ENCODE measurements around the gene ROS1.
"Not testable (repeated sequence)": the region's sequence is repeated elsewhere in the genome, so short reads cannot be mapped to it uniquely, and the experiment has no call there.

ROS1 gene

DNA sequence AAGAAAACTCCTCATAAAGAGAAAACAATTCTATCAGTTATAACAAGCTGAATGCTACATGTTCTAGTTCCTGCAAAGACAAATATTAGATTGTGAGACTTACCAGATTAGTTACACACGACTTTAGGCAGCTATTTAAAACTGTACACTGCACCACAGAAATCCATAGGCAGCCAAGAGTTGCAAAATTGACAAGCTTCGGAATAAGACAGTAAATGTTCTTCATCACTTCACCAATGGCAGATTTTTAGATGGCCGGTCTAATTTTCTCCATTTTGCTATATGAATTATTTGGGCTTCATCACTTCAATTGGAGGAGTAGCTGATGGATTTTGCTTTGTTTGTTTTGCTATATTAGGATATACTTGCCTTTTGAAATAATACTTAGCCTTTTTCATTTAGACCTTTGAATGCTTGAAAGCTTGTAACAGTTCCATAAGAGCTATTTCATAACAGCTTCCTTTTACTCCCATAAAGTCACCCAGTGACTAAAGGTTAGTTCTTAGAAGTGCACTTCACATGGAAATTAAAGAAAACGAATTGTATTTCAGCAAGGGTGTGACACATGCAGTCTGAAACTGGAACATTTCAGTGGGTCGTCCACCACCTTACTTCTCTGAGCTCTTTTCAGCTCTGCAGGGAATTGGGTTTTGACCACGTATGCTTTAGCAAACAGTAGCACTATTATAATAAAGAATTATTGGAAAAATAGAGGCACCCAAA lies at the start of gene ROS1:
Gene ROS1 (minus strand): TSS at position 512 of the 723 bp plus-strand sequence. CDS start 286 bp downstream, at position 226.
- DNase-seq: no peak

DNA sequence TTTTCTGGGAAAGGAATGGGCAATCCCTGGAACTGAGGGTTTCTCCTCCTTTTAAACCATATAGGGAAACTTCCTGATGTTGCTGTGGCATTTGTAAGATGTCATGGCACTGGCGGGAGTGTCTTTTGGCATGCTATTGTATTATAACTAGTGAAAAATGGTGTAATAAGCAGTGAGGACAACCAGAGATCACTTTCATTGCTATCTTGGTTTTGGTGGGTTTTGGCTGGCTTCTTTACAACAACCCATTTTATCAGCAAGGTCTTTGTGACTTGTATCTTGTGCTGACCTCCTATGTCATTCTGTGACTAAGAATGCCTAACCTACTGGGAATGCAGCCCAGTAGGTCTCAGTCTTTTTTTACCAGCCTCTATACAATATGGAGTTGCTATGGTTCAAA lies 47.7 kb upstream of the ROS1 start:
- DNase-seq: no peak

DNA sequence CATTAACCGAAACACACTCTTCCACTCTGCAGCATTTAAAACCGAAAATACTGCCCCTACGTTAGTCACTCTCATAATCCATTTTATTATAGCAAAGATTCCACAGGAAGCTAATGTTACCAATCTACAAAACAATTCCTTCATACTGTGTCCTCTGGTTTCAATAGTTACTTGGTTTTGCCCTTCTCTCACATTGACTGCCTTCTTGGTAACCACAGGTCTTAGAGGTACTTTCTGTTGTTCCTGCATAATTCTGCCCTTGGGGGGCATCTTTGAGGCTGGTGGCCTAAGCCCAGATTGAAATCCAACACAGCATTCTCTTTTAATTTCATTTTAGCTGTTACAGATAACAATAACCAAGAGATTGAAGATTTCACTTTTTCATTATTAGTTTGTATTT lies 46.9 kb upstream of the ROS1 start:
- no peak for DNase-seq

DNA sequence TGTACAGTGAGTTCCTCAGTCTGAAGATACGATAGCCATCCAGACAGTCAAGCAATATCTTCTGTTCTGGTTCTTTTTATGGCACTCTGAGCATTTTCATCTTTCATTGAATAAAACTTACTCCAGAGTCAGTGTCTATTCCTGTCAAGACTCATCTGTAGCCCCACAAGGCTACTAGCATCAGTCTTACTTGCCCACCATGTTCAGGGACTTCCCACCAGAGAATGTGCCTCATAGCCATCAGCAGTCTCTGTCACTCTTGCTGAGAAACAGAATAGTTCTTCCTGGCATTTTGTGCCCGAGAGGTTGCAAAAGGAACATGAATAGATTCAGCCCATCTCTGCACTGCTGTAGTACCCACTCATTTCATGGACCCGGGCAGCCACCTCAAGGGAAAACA lies 44.0 kb upstream of the ROS1 start:
- no peak for DNase-seq

DNA sequence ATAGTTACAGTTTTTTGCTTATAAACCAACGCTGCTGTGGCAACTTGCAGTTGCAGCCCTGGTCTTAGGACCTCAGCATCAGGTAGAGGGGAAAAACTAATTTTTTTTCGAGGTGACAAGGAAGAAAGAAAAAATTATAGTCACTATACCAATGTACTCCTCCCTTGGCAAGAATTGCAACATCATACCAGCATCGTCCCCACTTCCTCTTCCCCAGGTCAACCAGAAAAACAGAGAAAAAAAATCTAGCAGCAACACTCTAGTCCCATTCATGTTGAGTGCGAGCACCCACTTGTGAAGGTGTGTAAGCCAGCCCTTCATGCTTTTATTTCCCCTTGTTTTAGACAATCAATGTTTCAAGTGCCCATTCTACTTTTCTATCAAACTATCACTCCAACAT lies 43.6 kb upstream of the ROS1 start:
- peak; percentile 17 for DNase-seq

DNA sequence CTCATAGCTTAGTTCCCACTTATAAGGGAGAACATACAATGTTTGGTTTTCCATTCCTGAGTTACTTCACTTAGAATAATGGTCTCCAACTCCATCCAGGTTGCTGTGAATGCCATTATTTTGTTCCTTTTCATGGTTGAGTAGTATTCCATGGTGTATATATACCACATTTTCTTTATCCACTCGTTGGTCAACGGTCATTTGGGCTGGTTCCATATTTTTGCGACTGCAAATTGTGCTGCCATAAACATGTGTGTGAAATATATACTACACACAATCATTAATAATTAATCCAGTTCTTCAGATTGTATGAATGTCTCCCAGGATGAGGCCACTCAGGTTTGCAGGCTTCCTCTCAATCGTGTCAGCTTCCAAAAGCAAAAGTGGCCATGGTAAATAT lies 42.8 kb upstream of the ROS1 start:
- DNase-seq: not testable (repeated sequence)

DNA sequence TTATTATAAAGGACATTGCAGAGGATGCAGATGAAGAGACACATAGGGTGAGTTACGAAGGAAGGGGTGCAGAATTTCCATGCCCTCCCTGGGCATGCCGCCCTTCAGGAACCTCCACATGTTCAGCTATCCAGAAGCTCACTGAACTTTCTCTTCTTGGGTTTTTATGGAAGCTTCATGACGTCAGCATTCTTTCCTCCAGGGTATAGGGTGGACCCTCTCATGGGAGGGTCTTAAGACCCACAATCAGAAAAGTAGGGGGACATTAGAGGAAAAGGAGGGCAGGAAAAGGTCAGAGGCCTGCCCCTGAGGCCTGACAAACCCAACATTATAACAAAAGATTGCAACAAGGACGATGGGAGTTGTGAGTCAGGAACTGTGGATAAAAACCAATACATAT lies 42.1 kb upstream of the ROS1 start:
- DNase-seq: no peak

DNA sequence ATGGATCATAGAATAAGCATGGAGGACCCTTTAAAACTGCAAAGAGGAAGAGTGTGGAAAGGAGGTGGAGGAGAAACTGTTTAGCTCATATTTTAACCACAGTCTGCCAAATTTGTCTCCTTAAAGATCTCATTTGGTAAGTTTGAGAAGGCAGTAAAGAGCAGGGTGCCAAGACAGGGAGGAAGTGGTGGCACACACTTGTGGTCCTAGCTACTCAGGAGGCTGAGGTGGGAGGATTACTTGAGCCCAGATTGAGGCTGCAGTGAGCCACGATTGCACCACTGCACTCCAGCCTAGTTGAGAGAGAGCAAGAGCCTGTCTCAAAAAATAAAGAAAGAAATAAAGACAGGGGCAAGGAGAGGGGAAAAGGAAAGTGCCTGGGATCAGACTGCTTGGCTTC lies 39.9 kb upstream of the ROS1 start:
- no peak for DNase-seq

DNA sequence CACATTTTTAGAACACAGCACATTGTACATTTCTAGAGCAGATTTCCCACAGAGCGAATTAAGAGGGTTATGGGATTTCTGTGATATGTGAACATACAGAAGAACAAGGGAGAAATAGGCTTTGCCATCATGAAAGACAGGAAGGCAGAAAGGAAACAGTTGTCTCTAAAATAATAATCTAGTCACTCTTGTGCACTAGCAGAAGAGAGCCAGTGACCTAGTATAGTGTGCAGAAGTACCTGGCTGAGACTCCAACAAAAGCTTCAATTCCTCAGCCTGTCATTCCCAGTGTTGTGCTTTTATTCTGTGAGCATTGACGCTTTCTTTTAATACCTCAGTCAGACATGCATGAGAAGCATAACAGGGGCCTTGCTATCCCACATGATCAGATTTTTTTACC lies 39.0 kb upstream of the ROS1 start:
- no peak for DNase-seq

DNA sequence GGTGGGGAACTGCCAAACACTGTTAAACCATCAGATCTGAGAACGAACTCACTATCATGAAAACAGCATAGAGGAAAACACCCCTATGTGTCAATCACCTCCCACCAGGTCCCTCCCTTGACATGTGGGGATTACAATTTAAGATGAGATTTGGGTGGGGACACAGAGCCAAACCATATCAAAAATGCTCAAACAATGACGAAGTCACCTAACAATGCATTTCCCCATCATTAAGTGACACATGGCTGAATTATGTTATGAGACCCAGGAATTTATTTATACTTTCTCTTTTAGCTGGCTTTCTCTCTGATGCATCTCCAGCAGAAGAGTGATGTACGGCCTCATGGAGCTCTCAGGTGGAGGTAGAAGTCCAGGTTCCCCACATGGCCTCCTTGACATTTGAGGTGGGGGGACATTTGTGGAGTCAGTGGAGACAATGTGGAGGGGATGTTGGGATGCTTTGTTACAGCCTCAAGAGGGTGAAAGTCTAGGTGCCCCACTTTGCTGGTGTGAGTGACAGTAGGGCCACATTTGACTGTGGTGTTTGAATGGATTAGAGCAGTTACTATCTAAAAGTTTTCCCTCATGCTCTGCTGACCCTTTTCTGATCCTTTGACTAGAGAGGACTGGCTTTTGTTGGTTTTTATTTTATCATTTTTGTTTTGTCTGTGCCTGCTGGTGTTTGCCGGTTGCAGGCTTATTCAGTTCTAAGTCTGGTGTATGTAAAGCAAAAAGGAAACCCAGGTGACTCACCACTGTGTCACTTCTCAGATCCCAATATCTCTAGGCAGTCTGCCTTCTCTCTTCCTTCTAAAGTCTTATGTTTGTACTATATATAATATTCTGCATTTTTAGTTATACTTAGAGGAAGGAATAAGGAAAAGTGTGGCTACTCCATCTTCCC lies 38.3 kb upstream of the ROS1 start:
- no peak for DNase-seq

DNA sequence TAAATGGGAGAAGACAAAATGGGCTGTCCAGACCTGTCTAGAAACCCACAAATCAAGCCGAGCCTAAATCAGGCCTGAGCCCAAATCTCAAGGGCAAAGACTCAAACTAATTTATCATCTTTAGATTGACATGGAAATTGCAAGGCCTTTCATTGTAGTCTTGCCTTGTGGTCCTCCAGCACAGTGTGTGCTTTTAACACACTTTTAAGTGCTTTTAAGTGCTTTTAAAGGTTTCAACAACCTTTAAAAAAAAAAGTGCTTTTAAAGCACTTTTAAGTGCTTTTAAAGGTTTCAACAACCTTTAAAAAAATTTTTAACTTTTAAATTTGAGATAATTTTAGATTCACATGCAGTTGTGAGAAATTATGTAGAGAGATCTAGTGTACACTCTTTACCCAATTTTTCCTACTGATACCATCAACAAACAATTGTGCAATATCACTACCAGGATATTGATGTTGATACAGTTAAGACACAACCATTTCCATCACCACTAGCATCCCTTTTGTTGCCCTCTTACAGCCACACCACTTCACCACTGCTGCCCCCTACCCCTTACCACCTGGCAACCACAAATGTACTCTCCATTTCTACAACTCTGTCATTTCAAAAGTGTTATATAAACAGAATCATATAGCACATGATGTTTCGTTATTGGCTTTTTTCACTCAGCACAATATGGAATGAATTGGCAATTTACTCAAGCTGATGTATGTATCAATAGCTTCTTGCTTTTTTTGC lies 33.6 kb upstream of the ROS1 start:
- no peak for DNase-seq

DNA sequence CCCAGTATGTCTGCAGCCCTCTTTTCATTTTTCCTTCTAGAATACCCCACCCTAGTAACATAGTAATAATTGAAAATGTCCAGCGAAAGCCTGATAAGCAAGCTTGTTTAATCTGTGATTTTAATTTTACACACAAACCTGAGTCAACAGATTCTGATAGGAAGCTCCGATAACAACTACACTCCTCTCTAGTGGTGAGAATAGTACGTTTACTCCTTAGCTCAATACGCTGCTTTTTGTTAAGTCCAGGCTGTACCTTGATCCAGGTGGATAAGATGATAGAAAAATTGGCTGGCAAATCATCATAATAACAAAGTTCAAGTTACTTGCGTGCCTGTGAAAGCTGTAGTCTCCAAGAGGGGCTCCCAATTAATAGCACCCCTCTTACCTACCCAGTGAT lies 31.3 kb upstream of the ROS1 start:
- no peak for DNase-seq

DNA sequence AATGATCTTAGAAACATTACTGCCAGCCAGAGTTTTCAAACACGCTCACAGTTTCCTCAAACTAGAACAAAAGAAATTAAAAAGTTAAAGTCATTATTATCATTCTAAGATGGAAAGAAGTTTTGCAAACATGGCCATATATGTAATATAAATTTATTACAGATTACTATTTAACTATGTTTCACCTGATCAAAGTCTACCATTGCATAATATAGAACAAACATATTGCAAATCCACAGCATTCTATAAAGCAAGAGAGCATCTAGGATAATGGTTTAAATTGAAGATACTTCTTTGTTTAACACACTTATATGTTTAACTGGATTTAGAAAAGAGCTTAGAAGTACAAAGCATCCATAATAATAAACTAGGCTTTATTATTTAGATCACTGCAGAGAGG lies 30.5 kb upstream of the ROS1 start:
- no peak for DNase-seq

DNA sequence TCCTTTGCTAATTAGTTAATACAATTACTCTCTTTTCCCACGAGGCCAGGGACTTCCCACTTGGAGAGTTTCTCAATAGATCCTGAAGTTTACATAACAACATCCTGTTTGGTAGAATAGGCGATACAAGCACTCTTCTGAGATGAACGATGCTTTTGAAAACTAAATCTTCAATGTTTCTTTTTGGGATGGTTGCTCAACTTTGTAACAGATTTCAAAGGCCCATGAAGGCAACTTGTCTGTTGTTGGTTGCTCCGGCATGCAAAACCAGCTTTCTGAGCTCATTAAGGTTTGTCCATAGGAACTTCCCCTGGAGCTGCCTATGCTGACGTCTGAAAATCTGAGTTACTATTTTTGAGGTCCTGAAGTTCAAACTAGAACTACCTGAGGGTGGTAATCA lies 25.9 kb upstream of the ROS1 start:
- DNase-seq: no peak

DNA sequence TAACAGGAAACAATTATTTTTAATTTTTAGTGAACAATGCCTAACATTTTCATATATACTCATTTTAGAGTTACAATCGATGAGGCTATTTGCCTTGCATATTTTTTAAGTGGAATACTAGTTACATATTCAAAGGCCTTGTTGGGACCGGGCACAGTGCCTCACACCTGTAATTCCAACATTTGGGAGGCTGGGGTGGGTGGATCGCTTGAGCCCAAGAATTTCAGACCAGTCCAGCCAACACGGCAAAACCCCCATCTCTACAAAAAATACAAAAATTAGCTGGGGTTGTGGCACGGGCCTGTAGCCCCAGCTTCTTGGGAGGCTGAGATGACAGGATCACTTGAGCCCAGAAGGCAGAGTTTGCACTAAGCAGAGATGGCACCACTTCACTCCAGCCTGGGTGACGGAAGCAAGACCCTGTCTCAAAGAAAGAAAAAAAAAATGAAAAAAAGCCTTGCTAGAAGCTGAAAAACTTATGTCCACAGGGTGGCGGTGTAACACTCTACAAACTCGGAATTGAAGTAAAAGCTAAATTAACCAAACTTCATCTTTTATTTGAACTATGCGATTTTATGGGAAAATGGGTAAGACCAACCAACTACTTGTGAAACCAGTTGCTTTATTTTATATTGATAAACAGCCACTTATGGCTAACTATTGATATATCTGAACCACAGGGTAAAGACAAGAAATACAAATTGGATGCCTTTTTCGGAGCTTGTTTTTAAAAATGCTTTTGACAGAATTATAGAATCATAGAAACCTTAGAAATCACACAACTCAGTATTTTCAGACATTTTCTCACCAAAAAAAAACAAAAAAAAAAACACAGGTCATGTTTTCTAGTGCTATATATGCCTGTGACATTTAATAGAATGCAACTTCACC lies 24.1 kb upstream of the ROS1 start:
- DNase-seq: peak; percentile 69

DNA sequence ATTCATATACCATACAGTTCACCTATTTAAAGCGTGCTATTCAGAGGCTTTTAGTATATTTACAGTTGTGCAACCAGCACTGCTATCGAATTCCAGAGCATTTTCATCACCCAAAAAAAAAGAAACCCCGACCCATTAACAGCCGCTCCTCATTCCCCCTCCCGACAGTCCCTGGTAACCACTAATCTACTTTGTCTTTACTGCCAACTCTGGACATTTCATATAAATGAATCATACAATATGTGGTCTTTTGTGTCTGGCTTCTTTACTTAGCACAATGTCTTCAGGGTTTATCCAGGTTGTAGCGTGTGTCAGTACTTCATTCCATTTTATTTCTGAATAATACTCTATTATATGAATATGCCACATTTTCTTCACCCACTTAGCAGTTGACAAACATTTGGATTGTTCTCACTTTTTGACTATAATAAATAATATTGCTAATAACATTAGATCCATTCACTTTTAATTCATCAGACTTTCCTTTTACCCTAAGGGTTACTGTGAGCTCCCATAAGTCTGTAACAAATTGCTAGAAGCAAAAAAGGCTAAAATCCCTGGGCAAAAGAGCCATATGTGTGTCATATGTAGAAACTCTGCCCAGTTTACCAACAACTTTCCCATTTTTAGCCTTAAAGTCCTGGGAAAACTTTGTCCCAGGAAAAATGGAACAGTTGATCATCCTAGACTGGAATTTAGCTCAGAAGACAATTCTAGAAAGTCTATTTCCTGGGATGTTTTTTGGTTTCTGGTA lies 23.2 kb upstream of the ROS1 start:
- no peak for DNase-seq

DNA sequence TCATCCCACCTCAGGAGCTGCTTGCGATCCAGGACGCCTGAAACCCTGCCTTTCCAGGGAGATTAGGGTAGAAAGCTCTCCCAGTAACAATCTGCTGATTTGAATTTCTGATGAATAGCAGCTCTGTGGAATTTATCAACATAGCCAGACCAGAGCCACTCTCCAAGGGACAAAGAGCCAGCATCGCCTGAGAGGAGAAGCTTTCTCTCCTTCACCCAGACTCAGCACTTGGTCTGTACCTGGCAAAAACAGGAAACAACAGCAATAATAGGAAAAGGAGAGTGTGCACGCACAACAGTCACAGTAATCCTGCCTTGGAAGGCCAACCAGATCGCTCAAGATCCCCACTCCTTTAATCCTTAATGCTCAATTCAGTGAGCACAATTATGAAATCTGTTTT lies 22.3 kb upstream of the ROS1 start:
- no peak for DNase-seq

DNA sequence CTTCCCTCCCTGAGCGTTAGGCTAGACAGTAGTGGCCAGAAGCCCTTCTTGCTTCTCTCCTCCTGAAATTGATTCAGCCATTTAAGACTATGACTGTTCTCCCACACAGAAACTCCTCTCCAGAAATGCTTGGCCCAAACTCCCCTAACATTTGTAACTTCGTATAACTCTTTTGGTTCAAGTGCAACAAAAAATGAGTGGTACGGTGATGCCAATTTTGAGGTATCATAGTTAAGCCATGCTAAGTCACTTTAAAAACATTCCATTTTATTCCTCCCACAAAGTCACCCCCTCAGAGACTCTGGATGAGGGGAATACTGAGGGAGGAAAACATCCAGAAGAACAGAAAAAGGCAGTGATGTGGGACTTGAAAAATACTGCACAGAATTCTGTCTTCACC lies 21.1 kb upstream of the ROS1 start:
- no peak for DNase-seq

DNA sequence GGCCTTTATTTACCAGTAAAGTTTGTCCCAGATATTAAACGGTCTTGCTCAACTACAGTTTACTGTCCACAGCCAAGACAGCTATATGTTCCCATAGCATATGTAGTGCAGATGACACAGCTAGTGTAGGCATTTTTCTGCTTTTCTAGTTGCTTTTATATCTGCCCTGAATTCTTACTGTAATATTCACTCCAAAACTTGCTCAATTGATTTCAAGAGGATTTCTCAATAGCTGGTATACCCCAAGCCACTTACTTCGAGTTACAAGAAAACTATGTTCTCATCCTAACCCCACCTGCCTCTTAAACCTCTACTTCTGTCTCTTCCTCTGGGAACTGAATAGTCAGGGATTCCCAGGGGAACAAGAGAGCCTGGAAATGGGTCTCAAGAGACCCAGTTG lies 18.9 kb upstream of the ROS1 start:
- no peak for DNase-seq

DNA sequence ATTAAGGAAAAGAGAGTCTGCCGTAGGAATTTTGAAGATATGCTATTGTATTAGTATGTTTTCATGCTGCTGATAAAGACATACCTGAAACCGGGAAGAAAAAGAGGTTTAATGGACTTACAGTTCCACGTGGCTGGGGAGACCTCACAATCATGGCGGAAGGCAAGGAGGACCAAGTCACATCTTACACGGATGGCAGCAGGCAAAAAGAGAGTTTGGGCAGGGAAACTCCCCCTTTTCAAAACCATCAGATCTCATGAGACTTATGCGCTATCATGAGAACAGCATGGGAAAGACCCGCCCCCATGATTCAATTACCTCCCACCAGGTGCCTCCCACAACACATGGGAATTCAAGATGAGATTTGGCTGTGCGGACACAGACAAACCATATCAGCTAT lies 16.6 kb upstream of the ROS1 start:
- DNase-seq: not testable (repeated sequence)

DNA sequence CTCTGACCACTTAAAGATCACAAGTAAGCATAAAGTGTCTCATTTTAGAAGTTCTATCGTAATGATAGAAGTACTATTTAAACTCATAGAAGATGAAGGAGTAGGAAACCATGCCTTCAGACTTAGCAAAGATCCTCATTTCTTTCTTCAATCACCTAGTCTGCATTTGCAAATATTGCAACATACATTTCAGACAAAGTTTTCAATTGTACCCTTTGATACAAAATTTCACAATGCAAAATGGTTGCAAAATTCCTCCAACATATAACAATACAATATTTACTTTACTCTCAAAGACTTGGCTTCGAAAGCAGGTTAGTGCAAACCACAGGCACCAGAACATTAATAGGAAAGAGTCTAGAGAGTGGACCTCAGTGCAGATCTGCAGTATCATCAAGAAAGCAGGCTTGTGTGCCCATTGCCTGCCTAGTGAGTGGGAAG lies 16.1 kb upstream of the ROS1 start:
- DNase-seq: no peak
